Keratinocyte (primary cell): ENCODE data around the gene TENT4A.

Experiments
- CTCF ChIP-seq, 3 experiments: IDR thresholded peaks in 1 of 3; conservative IDR thresholded peaks in 1 of 3; optimal IDR thresholded peaks in 1 of 3; 2 replicates in 2 of 3; 3 replicates in 1 of 3; pipeline versions ENCODE3 to v1.5.1; 2011; ENCODE audit warnings: low read length in 3 of 3, mild to moderate bottlenecking in 3 of 3, moderate library complexity in 2 of 3, control low read depth in 1 of 3, inconsistent platforms in 1 of 3; ENCODE audit not compliant: insufficient read depth in 2 of 3; ENCODE audit errors: extremely low read depth in 1 of 3
- EZH2 ChIP-seq: IDR thresholded peaks from one replicate; pipeline ENCODE4 v1.6.1; 2012; ENCODE audit warnings: inconsistent platforms, mild to moderate bottlenecking, low read length, moderate library complexity

- TF ChIP-seq CTCF (optimal IDR thresholded peaks at IDR 0.05 in 1 of 3, IDR thresholded peaks at IDR 0.05 in 1 of 3, conservative IDR thresholded peaks at IDR 0.05 in 1 of 3; ENCODE audit: extremely low read depth in 1 of 3, insufficient read depth in 2 of 3, low read length in 3 of 3) = no peak
- no peak for TF ChIP-seq EZH2
Measured at GRCh38 chr5:6758236-6758635, 45.0 kb downstream of the TENT4A start.
